ENCODE results near the gene VENTX. TPM values are rescaled to one million over a fixed set of nuclear protein-coding genes. Genes with fewer than 3 reads are reported as not detected.

VENTX gene
- total and polyA plus RNA-seq, 10 of the 15 experiments (the other 5 are each of a cell fraction or from before 2014, with no cell fraction given) = 0.05 TPM; not detected in 9

DNA sequence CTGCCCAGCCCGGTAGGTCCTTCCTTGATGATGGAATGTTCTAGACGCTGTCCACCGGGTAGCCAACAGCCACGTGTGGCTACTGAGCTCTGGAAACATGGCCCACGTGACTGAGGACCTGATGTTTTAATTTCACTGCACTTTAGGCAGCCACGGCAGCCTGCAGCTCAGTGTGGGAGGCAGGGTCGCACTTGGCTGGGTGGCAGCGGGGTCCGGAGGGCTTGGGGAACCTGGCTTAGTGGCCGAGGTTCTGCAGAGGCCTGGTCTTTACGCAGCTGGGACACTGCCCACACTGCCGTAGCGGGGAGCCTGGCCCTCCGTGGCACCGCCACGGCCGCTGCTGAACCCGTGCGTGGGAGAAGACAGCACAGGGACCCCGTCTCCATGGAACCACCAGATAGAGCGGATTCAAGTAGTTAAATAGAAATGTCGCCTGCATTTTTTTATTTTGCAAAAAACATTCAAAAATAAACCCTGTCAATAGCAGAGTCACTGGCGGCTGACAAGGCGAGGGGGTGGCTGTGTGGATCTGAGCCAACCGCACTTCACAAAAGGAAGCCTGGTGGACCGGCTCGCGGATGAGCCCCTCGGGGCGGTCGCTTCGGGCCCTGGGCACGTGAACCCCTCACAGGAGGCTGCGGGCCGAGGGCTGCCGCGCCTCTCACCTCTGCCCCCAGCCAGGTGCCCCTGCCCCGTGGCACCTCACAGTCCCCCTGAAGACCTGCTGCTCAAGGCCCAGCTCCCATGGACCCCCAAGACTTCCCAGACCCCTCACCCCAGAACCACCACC is 33.2 kb upstream of the VENTX start:
- H3K9me3 ChIP-seq (replicated peaks; ENCODE audit: control insufficient read depth, insufficient read depth, low read length) = no peaks in the 10 kb centered on the region
- ChIA-PET SMC1A (ENCODE audit: uncharacterized antibody, unreplicated experiment) (no interaction called here), RAD21 (ENCODE audit: unreplicated experiment) (no interaction called here), CTCF (no interaction called here), POLR2A (no interaction called here)
- no peak overlapping the region for H2AFZ ChIP-seq (ENCODE audit: control insufficient read depth, low read depth, low read length)
- DNase-seq (ENCODE audit: low read depth, low spot score) (no peak), ATAC-seq (no peak), FAIRE-seq (no peak)
- intact Hi-C loops (cut with micrococcal nuclease; ENCODE audit: unreplicated experiment) = no loop called here
- H3K4me2 ChIP-seq (ENCODE audit: control insufficient read depth, insufficient read depth) = no peak overlapping the region
- no peak overlapping the region for H3K9ac ChIP-seq (ENCODE audit: control insufficient read depth, insufficient read depth, low read length)
- WGBS (ENCODE audit: insufficient coverage, insufficient replicate concordance, low lambda C conversion rate, missing lambda C conversion rate) = 61% methylated on average over 35 of the region's 38 CpGs
- H3K27ac ChIP-seq (ENCODE audit: control insufficient read depth, insufficient read depth) = no peak overlapping the region
- H4K20me1 ChIP-seq (ENCODE audit: control insufficient read depth, insufficient read depth) = no peaks in the 10 kb centered on the region
- H3K4me1 ChIP-seq (ENCODE audit: control insufficient read depth, insufficient read depth, low read length) = no peaks in the 10 kb centered on the region
- H3K4me3 ChIP-seq = no peak overlapping the region
- H3K79me2 ChIP-seq (ENCODE audit: control insufficient read depth, insufficient read depth, low read length) = no peaks in the 10 kb centered on the region
- no TSS peak for BruUV-seq (replicated peaks)
- no peaks in the 10 kb centered on the region for H3K36me3 ChIP-seq (ENCODE audit: control insufficient read depth in 2 of 2, insufficient read depth in 2 of 2, low read length in 1 of 2)
- no peaks in the 10 kb centered on the region for H3K27me3 ChIP-seq (replicated peaks in 1 of 2; ENCODE audit: control insufficient read depth in 2 of 2, insufficient read depth in 2 of 2, low read length in 1 of 2)
- in situ Hi-C loops (cut with MboI) = no loop called here
- TF ChIP-seq, protein P1, sequence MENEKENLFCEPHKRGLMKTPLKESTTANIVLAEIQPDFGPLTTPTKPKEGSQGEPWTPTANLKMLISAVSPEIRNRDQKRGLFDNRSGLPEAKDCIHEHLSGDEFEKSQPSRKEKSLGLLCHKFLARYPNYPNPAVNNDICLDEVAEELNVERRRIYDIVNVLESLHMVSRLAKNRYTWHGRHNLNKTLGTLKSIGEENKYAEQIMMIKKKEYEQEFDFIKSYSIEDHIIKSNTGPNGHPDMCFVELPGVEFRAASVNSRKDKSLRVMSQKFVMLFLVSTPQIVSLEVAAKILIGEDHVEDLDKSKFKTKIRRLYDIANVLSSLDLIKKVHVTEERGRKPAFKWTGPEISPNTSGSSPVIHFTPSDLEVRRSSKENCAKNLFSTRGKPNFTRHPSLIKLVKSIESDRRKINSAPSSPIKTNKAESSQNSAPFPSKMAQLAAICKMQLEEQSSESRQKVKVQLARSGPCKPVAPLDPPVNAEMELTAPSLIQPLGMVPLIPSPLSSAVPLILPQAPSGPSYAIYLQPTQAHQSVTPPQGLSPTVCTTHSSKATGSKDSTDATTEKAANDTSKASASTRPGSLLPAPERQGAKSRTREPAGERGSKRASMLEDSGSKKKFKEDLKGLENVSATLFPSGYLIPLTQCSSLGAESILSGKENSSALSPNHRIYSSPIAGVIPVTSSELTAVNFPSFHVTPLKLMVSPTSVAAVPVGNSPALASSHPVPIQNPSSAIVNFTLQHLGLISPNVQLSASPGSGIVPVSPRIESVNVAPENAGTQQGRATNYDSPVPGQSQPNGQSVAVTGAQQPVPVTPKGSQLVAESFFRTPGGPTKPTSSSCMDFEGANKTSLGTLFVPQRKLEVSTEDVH (IDR thresholded peaks at IDR 0.05; ENCODE audit: low read depth, partially characterized antibody) = no peak
- TF ChIP-seq ATF3 (IDR thresholded peaks at IDR 0.05; ENCODE audit: borderline replicate concordance, extremely low read depth, low read depth, low read length) (no peak), ZNF384 (IDR thresholded peaks at IDR 0.05; ENCODE audit: borderline replicate concordance, low read depth, low read length) (no peak), CBX5 (IDR thresholded peaks at IDR 0.05; ENCODE audit: low read depth) (no peak), SMAD1 (IDR thresholded peaks at IDR 0.05; ENCODE audit: low read depth, partially characterized antibody) (no peak), NRF1 (conservative IDR thresholded peaks at IDR 0.05; ENCODE audit: low read depth, low read length) (no peak), ZNF24 (IDR thresholded peaks at IDR 0.05) (no peak), RUNX3 (IDR thresholded peaks at IDR 0.05; ENCODE audit: low read length) (no peak), MEF2B (IDR thresholded peaks at IDR 0.05; ENCODE audit: partially characterized antibody, poor library complexity, severe bottlenecking) (no peak), FOXM1 (IDR thresholded peaks at IDR 0.05; ENCODE audit: low read depth, low read length) (no peak), LARP7 (IDR thresholded peaks at IDR 0.05) (no peak), EP300 (IDR thresholded peaks at IDR 0.05; ENCODE audit: borderline replicate concordance in 1 of 2, control insufficient read depth in 1 of 2, low read depth in 2 of 2, low read length in 2 of 2) (no peak), SREBF2 (IDR thresholded peaks at IDR 0.05; ENCODE audit: low read length) (no peak), NKRF (conservative IDR thresholded peaks at IDR 0.05) (no peak)
- TF ChIP-seq, protein P2, sequence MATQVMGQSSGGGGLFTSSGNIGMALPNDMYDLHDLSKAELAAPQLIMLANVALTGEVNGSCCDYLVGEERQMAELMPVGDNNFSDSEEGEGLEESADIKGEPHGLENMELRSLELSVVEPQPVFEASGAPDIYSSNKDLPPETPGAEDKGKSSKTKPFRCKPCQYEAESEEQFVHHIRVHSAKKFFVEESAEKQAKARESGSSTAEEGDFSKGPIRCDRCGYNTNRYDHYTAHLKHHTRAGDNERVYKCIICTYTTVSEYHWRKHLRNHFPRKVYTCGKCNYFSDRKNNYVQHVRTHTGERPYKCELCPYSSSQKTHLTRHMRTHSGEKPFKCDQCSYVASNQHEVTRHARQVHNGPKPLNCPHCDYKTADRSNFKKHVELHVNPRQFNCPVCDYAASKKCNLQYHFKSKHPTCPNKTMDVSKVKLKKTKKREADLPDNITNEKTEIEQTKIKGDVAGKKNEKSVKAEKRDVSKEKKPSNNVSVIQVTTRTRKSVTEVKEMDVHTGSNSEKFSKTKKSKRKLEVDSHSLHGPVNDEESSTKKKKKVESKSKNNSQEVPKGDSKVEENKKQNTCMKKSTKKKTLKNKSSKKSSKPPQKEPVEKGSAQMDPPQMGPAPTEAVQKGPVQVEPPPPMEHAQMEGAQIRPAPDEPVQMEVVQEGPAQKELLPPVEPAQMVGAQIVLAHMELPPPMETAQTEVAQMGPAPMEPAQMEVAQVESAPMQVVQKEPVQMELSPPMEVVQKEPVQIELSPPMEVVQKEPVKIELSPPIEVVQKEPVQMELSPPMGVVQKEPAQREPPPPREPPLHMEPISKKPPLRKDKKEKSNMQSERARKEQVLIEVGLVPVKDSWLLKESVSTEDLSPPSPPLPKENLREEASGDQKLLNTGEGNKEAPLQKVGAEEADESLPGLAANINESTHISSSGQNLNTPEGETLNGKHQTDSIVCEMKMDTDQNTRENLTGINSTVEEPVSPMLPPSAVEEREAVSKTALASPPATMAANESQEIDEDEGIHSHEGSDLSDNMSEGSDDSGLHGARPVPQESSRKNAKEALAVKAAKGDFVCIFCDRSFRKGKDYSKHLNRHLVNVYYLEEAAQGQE (IDR thresholded peaks at IDR 0.05; ENCODE audit: low read depth, low read length) = no peak
